Common myeloid progenitor, CD34-positive (primary cell): ENCODE results near the gene PIK3C3.

Experiments used
- CTCF ChIA-PET: fragments of 350-600 bp; sonication (Branson Sonifier 250); formaldehyde crosslinking; loops from one replicate; lab custom pipeline; 2021; ENCODE audit warnings: antibody characterized with exemption; lab: Charles Lee
- POLR2A ChIA-PET: fragments of 350-600 bp; sonication (Branson Sonifier 250); formaldehyde crosslinking; loops from one replicate; lab custom pipeline; 2021; ENCODE audit warnings: antibody characterized with exemption; lab: Charles Lee
- DNase-seq, 3 donors: peaks; one replicate each; pipeline versions ENCODE4 v3.0.0 to v3.0.0-alpha.2; 2013
- H3K27ac ChIP-seq, 2 experiments: 1 replicate in 1 of 2; 2 replicates in 1 of 2; pipeline ENCODE4 v1.7.0; 2013; ENCODE audit warnings: inconsistent platforms in 2 of 2, low read length in 2 of 2, mild to moderate bottlenecking in 2 of 2, low read depth in 1 of 2, moderate library complexity in 1 of 2; ENCODE audit not compliant: severe bottlenecking in 2 of 2, insufficient read depth in 1 of 2, poor library complexity in 1 of 2
- H3K27me3 ChIP-seq, 5 experiments: replicated peaks in 2 of 5; 1 replicate in 3 of 5; 2 replicates in 2 of 5; pipeline versions ENCODE4 v1.6.1 to v1.7.0; 2013; ENCODE audit warnings: low read length in 4 of 5, mild to moderate bottlenecking in 2 of 5, moderate library complexity in 2 of 5, inconsistent platforms in 1 of 5; ENCODE audit not compliant: insufficient read depth in 5 of 5, control insufficient read depth in 4 of 5
- H3K36me3 ChIP-seq, 4 experiments: 1 replicate in 2 of 4; 2 replicates in 2 of 4; pipeline versions ENCODE4 v1.6.1 to v1.7.0; 2013; ENCODE audit warnings: low read length in 3 of 4, control low read depth in 1 of 4, mild to moderate bottlenecking in 1 of 4; ENCODE audit not compliant: control insufficient read depth in 4 of 4, insufficient read depth in 4 of 4
- H3K4me1 ChIP-seq, 4 experiments: 1 replicate in 3 of 4; 2 replicates in 1 of 4; pipeline versions ENCODE4 v1.6.1 to v1.7.1; 2013; ENCODE audit warnings: low read length in 3 of 4, mild to moderate bottlenecking in 3 of 4, control low read depth in 1 of 4, inconsistent platforms in 1 of 4, moderate library complexity in 1 of 4; ENCODE audit not compliant: control insufficient read depth in 4 of 4, insufficient read depth in 4 of 4; ENCODE audit errors: control extremely low read depth in 1 of 4
- H3K4me3 ChIP-seq, 7 experiments: 1 replicate in 4 of 7; 2 replicates in 3 of 7; pipeline versions ENCODE4 v1.5.1 to v1.7.0; 2013; ENCODE audit warnings: mild to moderate bottlenecking in 7 of 7, low read length in 6 of 7, moderate library complexity in 6 of 7, inconsistent platforms in 2 of 7, low read depth in 2 of 7, control low read depth in 1 of 7; ENCODE audit not compliant: insufficient read depth in 4 of 7, control insufficient read depth in 1 of 7; ENCODE audit errors: extremely low read depth in 1 of 7
- H3K9me3 ChIP-seq, 5 experiments: 1 replicate in 4 of 5; 2 replicates in 1 of 5; pipeline versions ENCODE4 v1.6.1 to v1.7.1; 2013; ENCODE audit warnings: low read length in 4 of 5, mild to moderate bottlenecking in 2 of 5, inconsistent platforms in 1 of 5, low read depth in 1 of 5, moderate library complexity in 1 of 5; ENCODE audit not compliant: control insufficient read depth in 4 of 5, insufficient read depth in 2 of 5; ENCODE audit errors: control extremely low read depth in 1 of 5
- WGBS: methylation state at CpG from one replicate; pipeline ENCODE4 v1.1.5; 2013; ENCODE audit not compliant: insufficient coverage; 5-methylcytosine and 5-hydroxymethylcytosine counted together

Gene PIK3C3

DNA sequence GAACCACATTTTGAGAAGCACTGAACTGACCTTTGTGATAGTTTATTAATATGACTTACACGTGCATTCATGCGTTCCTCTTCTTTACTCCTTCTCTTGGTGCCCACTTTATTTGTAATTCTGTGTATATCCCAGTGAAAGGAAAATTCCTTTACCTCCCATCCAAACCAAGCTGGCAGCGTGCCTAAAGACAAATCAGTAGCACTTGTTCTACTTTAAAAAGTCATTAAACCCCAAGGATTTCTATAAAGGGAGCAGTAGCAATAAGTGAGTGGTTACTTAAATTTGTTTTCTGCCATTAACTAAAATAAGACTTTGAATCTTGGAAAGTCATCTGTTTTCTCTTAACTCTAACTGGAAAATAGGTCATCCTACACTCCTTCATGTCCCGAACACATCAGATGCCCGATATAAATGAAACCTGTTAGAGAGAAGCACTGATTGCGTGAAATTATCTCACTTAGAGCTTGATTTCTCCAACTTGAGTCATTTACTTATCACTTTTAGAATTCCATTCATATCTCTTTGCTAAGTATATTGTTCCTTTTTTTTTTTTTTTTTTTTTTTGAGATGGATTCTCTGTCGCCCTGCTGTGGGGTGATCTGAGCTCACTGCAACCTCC lies 10.7 kb downstream of the PIK3C3 start:
- Histone ChIP-seq H3K27me3 (no peaks in the 10 kb centered on the region), H3K4me1 (peaks cover 0 to under 1% (median 0%) of the 10 kb centered on the region in 4 experiments), H3K4me3 (no peak overlapping the region), H3K36me3 (peaks cover 15 to 64% (median 36%) of the 10 kb centered on the region in 4 experiments), H3K9me3 (no peaks in the 10 kb centered on the region), H3K27ac (no peak overlapping the region)
- ChIA-PET POLR2A (no interaction called here), CTCF (interaction anchor here (0.8 kb wide), 1 partner anchor 11 kb away, joined by 3 read pairs; no protein-coding TSS in a partner anchor)
- 100% methylated on average over 3 of the region's 7 CpGs for WGBS
- DNase-seq: no peak

DNA sequence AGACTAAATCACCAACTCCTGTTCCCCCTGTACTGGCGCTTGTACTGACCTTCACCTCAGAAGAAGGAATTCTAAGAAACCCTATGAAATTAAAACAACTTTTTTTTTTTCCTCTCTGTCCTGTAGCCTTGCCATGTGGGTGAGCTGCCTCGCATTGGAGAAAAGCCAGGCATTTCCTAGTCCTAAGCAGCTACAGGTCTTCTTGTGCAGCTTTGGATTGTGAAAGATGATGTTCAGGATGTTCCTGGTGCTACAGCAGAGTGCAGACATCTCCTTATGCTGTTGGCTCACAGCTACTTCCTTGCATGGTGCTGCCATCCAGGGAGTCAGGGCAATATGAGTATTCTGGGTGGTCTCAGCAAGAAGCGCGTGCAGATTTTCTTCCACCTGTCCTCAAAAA lies 11.9 kb downstream of the PIK3C3 start:
- no peak for DNase-seq
- H3K4me3 ChIP-seq: no peak overlapping the region
- H3K9me3 ChIP-seq: no peaks in the 10 kb centered on the region
- H3K27ac ChIP-seq: no peak overlapping the region
- ChIA-PET POLR2A (no interaction called here), CTCF (interaction anchor here (0.9 kb wide), 1 partner anchor 15 kb away, joined by 3 read pairs; no protein-coding TSS in a partner anchor)
- peaks cover under 1 to 12% (median 4%) of the 10 kb centered on the region in 4 experiments for H3K4me1 ChIP-seq
- H3K36me3 ChIP-seq: peaks cover 11 to 63% (median 37%) of the 10 kb centered on the region in 4 experiments
- WGBS: 100% methylated on average over 2 of the region's 4 CpGs
- H3K27me3 ChIP-seq: no peaks in the 10 kb centered on the region

DNA sequence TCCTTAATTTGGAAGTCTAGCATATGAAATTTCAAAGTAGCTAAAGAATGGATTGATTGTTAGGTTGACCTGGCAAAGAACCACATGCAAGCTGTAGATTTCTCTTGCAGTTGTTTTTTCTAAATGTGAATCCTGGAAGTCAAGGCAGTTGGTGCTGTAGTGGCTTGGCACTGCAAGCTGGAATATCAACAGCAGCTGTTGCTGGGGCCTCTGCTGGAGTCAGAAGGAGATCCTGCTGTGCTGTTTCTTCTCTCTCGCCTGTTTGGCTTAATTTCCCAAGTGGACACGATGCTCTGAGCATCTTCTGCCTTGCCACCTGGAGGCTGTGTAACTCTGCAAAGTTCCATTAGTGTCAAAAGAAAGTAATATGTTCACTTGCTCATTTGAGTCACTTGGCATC lies 12.6 kb downstream of the PIK3C3 start:
- ChIA-PET POLR2A (no interaction called here), CTCF (no interaction called here)
- no peak overlapping the region for H3K4me3 ChIP-seq
- peaks cover 6 to 19% (median 9%) of the 10 kb centered on the region in 4 experiments for H3K4me1 ChIP-seq
- WGBS: 80% methylated on average over 1 of the region's 2 CpGs
- H3K36me3 ChIP-seq: peaks cover 11 to 59% (median 33%) of the 10 kb centered on the region in 4 experiments
- no peak overlapping the region for H3K27ac ChIP-seq
- H3K9me3 ChIP-seq: no peaks in the 10 kb centered on the region
- no peaks in the 10 kb centered on the region for H3K27me3 ChIP-seq
- no peak for DNase-seq

DNA sequence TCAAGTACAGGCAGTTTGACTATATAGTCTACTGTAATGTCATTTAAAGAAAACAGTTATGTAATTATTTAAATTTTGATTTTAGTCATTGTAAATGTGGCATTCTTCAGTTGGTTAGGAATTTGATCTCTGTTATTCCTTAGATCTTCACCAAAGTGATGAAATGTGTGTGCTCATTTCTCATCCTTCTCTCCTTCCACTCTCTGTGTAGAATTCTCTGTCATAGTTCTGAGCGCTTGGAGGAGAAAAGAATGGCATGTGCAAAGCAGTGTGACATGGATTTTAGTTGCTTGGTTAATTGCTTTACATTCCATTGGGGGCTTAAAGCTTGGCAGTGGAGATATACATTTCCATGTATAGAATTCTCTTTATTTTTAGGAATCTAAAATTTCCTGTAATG lies 14.8 kb downstream of the PIK3C3 start:
- Histone ChIP-seq H3K27me3 (no peaks in the 10 kb centered on the region), H3K4me1 (peaks cover 14 to 37% (median 20%) of the 10 kb centered on the region in 4 experiments), H3K36me3 (peaks cover 11 to 52% (median 28%) of the 10 kb centered on the region in 4 experiments), H3K9me3 (no peaks in the 10 kb centered on the region), H3K27ac (no peak overlapping the region), H3K4me3 (no peak overlapping the region)
- POLR2A ChIA-PET: interaction anchor here (1.2 kb wide), 1 partner anchor 15 kb away, joined by 3 read pairs; the partner anchor contains the start of gene PIK3C3
- DNase-seq: no peak
- CTCF ChIA-PET: interaction anchor here (1.5 to 1.8 kb wide), 2 partner anchors 9 to 17 kb away, joined by 4 to 6 read pairs; no protein-coding TSS in a partner anchor
- no CpG with 5 or more reads among the region's 1 CpG for WGBS

DNA sequence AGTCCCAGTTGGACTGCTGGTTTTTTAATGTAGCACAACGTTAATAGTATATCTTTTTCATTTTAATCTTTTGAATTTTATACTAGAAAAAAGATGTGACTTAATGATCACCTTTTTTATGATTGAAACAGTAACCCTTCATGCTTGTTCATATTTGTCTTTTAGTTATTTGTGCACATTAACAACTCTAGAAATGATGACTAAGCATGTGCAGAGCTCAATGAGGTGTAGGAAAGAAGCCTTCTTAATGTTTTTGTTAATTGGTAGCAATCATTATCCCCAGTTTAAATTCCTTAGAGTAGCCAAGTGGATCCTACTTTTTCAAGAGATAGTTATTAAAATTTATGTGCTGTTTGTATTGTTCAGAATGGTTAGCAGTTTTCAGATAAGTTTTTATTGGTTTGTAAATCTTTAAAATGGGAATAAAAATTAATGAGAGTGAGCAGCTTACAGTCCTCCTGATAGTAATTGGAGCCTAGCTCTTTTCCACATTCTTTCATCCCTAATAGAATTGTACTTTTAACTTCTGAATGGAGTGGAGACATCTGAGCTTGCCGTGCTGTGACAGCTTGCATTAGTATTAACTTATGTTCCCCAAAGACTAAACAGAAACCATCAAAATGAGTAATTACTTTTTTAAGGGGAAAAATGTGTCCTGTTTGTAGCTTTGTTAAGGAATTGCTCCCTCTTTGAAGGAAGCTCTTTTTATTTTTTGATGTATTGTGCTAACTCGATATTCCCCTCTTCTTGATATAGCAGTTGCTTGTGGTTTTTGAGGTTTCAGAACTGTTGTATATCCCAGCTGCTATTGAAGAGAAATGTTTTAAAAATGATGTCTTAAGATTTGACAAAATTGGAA lies 17.3 kb downstream of the PIK3C3 start:
- Histone ChIP-seq H3K9me3 (no peaks in the 10 kb centered on the region), H3K4me3 (peak overlapping the region in 5 of 7 experiments; percentile 36 to 53 (median 46)), H3K36me3 (peaks cover 5 to 34% (median 13%) of the 10 kb centered on the region in 4 experiments), H3K27ac (peak overlapping the region in 1 of 2 experiments; percentile 56), H3K27me3 (no peaks in the 10 kb centered on the region), H3K4me1 (peaks cover 16 to 38% (median 21%) of the 10 kb centered on the region in 4 experiments)
- CTCF ChIA-PET: interaction anchor here (0.8 to 1.8 kb wide), 4 partner anchors 12 to 56 kb away, joined by 3 to 4 read pairs (median 3); partner anchors contain the start of gene PIK3C3
- DNase-seq: peak in 2 of 3 donors; percentile 63 to 78
- POLR2A ChIA-PET: interaction anchor here (1.2 to 1.9 kb wide), 2 partner anchors 16 to 17 kb away, joined by 3 to 4 read pairs; partner anchors contain the start of gene PIK3C3
- WGBS: no CpG with 5 or more reads among the region's 3 CpGs

DNA sequence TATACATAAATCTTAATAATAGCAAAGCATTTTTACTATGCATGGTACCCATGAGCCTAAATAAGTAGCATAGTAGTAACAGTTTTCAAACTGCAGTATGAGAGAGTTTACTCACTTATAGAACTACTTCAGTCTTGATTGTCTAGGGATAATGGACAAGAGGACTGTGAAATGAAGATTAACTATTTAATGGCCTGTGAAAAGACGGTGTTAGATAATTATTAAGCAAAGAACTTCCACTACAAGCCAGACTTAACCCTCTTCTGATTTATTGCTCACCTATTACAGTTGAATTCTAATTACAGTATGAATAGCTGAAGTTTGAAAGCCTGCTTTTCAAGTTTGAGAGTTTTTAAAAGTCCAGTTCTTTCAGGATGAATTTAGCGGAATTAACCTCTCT lies 18.9 kb downstream of the PIK3C3 start:
- WGBS: no CpG with 5 or more reads among the region's 2 CpGs
- no peak for DNase-seq
- CTCF ChIA-PET: no interaction called here
- POLR2A ChIA-PET: no interaction called here
- H3K36me3 ChIP-seq: peaks cover 2 to 31% (median 9%) of the 10 kb centered on the region in 4 experiments
- no peaks in the 10 kb centered on the region for H3K9me3 ChIP-seq
- H3K27me3 ChIP-seq: no peaks in the 10 kb centered on the region
- H3K4me3 ChIP-seq: no peak overlapping the region
- peaks cover 16 to 38% (median 21%) of the 10 kb centered on the region in 4 experiments for H3K4me1 ChIP-seq
- no peak overlapping the region for H3K27ac ChIP-seq
